G401.6 (cell line): ENCODE results near the gene CCL27.

Experiments used
- FAIRE-seq: peaks from 2 replicates; lab custom pipeline; 2012; peaks lifted over from hg19 to GRCh38; lab: Jason Lieb, UNC

Gene CCL27

GRCh38 chr9:34662526-34663302 lies at the start of gene CCL27:
TSS of gene CCL27 (minus strand) at chr9:34662657. CDS start at chr9:34662633, 24 bp downstream.
- FAIRE-seq, result no peak

DNA sequence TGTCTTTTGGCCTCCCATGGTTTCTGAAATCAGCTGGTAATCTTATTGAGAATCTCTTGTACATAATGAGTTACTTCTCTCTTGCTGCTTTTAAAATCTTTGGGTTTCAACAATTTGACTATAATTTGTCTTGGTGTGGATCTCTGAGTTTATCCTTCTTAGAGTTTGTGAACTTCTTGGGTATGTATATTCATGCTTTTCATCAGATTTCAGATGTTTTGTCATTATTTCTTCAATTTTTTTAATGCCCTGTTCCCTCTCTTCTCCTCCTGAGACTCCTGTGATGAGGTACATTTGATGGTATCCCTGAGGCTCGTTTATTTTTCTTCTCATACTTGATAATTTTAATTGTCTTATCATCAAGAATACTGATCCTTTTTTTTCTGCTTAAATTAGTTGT lies 49.7 kb upstream of the CCL27 start:
- no peak for FAIRE-seq

- no peak for FAIRE-seq
Observed at GRCh38 chr9:34710023-34710422, 47.6 kb upstream of the CCL27 start, which contains the start of gene CCL21. TSS of gene CCL21 (minus strand) at chr9:34710136. CDS start at chr9:34710066, 70 bp downstream.

- no peak for FAIRE-seq
Observed at GRCh38 chr9:34709196-34709978, 46.9 kb upstream of the CCL27 start.

- no peak for FAIRE-seq
Observed at GRCh38 chr9:34707130-34707529, 44.7 kb upstream of the CCL27 start.

GRCh38 chr9:34701769-34702736 lies 39.6 kb upstream of the CCL27 start:
- FAIRE-seq, result peak; percentile 89

DNA sequence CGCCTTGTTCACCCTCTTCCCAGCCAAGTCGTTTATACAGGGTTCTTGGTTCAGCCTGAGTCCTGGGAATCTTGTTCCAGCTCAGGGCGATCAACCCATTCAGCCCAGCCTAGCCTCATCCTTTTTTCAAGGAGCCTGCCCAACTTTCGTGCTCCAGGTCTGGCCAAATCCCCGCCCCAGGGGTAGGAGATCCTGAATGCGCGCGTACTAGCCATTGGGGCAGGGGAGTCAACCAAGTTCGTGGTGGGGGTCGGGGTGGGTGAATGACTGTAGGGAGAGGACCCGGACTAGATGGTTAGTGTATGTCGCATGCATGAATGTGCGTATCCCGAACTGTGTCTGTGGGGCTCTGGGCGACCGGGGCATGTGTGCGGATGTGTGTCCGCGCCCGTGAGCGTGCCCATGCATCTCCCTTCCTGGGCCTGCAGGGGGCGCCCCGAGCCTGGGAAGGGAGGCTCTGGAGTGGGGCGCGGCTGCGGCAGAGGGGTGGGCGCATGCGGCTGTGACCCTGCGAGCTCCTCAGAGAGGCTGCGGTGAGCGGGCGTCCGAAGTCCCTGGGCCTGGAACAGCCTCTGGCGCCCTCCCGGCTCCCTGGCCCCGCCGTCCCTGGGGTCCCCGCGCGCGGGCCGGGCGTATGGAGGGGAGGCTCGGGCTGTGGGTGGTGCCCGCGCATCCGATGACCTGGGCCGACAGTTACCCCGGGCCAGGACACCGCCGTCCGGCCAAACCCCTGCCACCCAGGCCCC lies 38.7 kb upstream of the CCL27 start:
- FAIRE-seq, result no peak

- no peak for FAIRE-seq
Observed at GRCh38 chr9:34694811-34695210, 32.4 kb upstream of the CCL27 start.

DNA sequence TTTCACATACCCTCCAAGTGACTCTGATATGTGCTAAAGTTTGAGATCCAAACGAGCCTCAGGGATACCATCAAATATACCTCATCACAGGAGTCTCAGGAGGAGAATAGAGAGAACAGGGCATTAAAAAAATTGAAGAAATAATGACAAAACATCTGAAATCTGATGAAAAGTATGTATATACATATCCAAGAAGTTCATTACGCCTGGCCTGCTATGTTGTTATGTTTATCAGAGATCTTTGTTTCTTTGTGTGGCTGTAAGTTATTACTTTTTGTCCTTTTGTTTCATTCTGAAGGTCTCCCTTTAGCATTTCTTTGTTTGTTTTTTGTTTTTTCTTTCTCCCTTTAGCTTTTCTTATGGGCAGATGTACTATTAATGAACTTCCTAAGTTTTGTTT lies 31.1 kb upstream of the CCL27 start:
- no peak for FAIRE-seq

- FAIRE-seq, result no peak
Observed at GRCh38 chr9:34691936-34692315, 29.5 kb upstream of the CCL27 start.

DNA sequence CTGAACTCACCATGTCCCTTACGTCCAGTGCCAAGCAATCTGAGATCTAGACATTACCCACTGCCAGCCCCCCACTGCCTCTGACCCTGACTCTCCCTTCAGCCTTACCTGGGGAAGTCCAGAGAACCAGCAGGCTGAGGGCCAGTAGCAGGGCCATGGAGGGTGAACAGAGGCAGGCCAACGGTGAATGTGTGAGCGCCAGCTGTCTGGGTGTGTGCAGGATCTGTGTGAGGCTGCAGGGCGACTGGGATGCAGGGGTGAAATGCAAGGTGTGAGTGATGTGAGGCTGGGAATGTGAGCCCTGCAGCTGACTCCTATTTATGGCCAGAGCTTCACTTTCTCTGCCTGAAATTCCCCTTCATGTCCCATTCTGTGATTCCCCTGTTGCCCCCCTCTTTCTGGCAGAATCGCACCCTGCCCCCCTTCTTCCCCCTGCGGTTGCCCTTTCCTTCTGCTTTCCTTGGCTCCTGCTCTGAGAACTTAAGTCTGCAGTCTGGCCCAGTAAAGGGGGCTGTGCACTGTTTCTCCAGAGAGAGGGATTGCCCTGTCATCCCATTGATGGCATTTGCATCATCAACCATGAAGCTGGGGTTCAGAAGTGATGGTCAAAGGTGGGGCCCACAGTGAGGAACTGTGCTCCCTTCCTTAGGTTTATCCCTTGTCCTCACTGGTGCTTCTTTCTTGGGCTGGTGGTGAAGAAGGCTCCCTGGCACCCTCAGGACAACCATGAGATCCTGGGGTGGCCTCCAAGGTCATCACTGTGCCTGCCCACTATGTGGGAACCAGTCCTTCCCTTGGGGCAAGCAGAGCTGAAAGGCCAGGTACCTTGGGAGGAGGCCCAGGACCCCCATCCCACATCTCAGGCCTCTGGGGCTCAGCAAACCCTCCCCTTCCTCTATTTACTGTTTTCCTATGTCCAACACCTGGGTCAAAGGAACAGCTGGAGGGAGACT lies 28.8 kb upstream of the CCL27 start, which contains the start of gene CCL19:
Gene CCL19 (minus strand): TSS at position 294 of the 953 bp plus-strand sequence. CDS start 137 bp downstream, at position 157.
- FAIRE-seq, result no peak

- FAIRE-seq, result no peak
Observed at GRCh38 chr9:34689512-34689911, 27.1 kb upstream of the CCL27 start.

GRCh38 chr9:34689116-34689470 lies 26.6 kb upstream of the CCL27 start:
- FAIRE-seq, result no peak

- no peak for FAIRE-seq
Observed at GRCh38 chr9:34688329-34689115, 26.1 kb upstream of the CCL27 start.

DNA sequence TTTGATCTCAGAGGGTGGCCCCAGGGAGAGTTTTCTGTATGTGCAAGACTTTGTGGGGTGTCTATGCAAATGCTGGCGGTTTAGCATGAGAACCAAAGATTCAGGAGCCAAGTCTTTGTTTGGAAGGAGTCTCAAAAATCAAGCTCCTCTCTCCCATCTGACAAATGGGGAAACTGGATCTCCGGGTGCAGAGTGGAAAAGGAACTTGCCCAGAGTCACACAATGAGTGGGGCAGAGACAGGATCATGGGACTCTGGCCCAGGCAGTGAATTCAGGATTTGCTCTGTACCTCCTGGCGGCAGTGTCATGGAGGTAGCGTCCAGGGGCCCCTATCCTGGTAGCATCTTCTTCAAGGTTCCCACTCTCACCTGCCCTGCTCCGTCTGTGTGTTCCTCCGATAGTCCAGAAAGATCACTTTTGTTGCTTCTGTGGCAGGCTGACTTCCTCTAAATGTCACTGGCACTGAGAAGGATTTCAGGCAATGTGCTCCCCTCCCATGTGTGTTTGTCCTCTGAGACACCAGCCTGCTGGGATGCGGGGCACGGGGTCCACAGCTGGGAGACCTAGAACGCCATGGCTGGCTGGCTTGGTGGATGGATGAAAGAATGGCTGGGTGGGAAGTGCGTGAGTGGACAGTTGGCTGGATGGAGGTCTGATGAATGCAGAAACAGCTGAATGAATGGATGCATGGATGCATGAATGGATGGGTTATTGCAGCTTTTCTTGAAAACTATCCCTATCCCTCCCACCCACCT lies 25.0 kb upstream of the CCL27 start:
- FAIRE-seq, result no peak

DNA sequence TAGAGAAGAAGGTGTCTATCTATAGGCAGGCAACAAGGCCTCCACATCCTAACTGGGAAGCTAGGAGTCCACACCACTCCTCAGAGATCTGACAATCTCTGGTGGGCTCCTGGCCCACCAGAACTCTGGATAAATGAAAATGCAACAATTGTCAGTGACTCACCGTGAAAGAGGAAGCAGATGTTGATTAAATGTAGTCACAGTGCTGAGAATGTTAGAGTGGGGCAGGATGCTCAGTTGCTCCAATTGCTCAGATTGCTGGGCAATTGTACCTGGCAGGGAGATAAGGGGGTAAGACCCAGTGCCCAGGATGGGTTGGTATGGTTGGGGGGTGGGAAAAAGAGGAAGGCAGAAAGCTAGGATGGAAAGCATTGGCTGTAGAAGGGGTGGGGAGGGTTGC lies 24.3 kb upstream of the CCL27 start:
- FAIRE-seq, result no peak

DNA sequence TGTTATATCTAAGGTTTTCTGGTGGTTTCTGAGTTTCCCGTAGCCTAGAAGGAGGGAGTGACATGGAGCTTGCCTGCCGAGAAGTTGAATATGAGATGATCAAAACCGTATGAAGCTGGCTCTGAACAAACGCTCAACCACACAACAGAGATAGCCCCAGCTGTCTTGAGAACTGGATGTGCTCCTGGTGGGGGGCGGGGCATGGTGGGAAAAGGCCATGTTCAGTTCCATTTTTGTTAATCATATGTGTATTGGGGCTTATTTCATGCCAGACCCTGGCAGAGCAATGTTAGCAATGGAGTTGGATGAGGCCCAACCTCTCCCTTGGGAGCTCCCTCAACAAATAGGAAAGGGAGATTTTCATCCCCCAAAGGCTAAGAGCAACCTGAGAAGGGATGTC lies 23.8 kb upstream of the CCL27 start:
- FAIRE-seq, result no peak

DNA sequence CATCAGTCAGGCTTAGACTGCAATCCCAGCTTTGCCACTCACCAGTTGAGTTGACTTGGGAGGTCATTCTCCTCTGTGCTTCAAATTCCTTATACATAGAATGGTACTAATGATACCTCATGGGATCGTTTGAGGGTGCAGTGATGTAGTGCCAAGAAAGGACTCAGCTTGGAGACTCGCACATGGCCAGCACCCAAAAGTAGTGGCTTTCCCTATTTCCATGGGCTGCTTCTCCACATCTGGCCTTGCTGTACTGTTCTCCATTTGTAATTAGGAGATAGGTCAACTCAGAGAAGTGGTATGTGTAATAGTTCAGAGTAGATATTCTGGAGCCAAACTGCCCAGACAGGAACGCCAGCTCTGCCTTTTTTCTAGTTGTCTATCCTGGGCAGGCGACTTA lies 23.1 kb upstream of the CCL27 start:
- no peak for FAIRE-seq

DNA sequence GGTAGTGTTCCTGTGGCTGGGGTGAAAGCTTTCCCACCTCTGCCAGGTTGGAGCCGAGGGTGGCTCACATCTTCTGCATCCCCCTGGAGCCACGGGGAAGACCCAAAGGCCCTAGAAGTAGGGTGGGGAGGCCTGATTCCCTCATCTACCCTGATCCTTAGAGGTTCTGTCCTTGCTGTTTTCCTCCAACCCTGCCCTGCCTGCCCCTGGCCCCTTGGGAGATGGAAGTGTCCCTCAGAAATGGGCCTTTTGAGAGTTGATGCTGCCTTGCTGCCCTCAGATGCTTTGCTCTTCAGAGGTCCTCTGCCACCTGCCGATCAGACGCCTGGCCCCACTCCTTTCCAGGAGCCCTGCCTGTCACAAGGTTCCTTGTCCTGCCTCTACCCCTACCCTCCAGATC lies 22.4 kb upstream of the CCL27 start:
- no peak for FAIRE-seq
